ENCODE results near the gene FBXO42.

FBXO42 gene

GRCh38 chr1:16237343-16237830 is 114.9 kb downstream of the FBXO42 start:
- no peak for DNase-seq (ENCODE audit: low spot score)
- no peak for TF ChIP-seq CTCF (IDR thresholded peaks at IDR 0.05; ENCODE audit: extremely low read depth, insufficient read depth, missing control alignments)
- in situ Hi-C loops (cut with MboI; ENCODE audit: low pct_unique_long_range_greater_than_20kb, low sequenced_read_pairs, unreplicated experiment): loop anchor here (25.0 kb wide), 1 partner anchor 375 kb away; the partner anchor contains the start of gene NBPF1

- TF ChIP-seq CTCF (IDR thresholded peaks at IDR 0.05; ENCODE audit: extremely low read depth, insufficient read depth, missing control alignments): no peak
- peak; percentile 97 for DNase-seq (ENCODE audit: low spot score)
Observed at GRCh38 chr1:16236511-16237342, 115.6 kb downstream of the FBXO42 start, which contains the start of gene CPLANE2. TSS of gene CPLANE2 (minus strand) at chr1:16237183. CDS start at chr1:16236742, 441 bp downstream.

GRCh38 chr1:16235944-16236510 is 116.3 kb downstream of the FBXO42 start:
- peak; percentile 33 for TF ChIP-seq CTCF (IDR thresholded peaks at IDR 0.05; ENCODE audit: extremely low read depth, insufficient read depth, missing control alignments)
- in situ Hi-C loops (cut with MboI; ENCODE audit: low pct_unique_long_range_greater_than_20kb, low sequenced_read_pairs, unreplicated experiment): loop anchor here (25.0 kb wide), 1 partner anchor 376 kb away; the partner anchor contains the start of gene NBPF1
- DNase-seq (ENCODE audit: low spot score): peak; percentile 71

More at GRCh38 chr1:16236511-16237342, 115.6 kb downstream of the FBXO42 start, which contains the start of gene CPLANE2:
- in situ Hi-C loops (cut with MboI; ENCODE audit: low pct_unique_long_range_greater_than_20kb, low sequenced_read_pairs, unreplicated experiment): loop anchor here (25.0 kb wide), 1 partner anchor 376 kb away; the partner anchor contains the start of gene NBPF1

- in situ Hi-C loops (cut with MboI; ENCODE audit: low pct_unique_long_range_greater_than_20kb, low sequenced_read_pairs, unreplicated experiment): loop anchor here (25.0 kb wide), 1 partner anchor 377 kb away; the partner anchor contains the start of gene NBPF1
- no peak for DNase-seq (ENCODE audit: low spot score)
- no peak for TF ChIP-seq CTCF (IDR thresholded peaks at IDR 0.05; ENCODE audit: extremely low read depth, insufficient read depth, missing control alignments)
Observed at GRCh38 chr1:16235347-16235746, 116.9 kb downstream of the FBXO42 start.

GRCh38 chr1:16233431-16233830 is 118.8 kb downstream of the FBXO42 start:
- no peak for DNase-seq (ENCODE audit: low spot score)
- TF ChIP-seq CTCF (IDR thresholded peaks at IDR 0.05; ENCODE audit: extremely low read depth, insufficient read depth, missing control alignments): no peak
- in situ Hi-C loops (cut with MboI; ENCODE audit: low pct_unique_long_range_greater_than_20kb, low sequenced_read_pairs, unreplicated experiment): loop anchor here (25.0 kb wide), 1 partner anchor 379 kb away; the partner anchor contains the start of gene NBPF1

- no peak for DNase-seq (ENCODE audit: low spot score)
- in situ Hi-C loops (cut with MboI; ENCODE audit: low pct_unique_long_range_greater_than_20kb, low sequenced_read_pairs, unreplicated experiment): loop anchor here (25.0 kb wide), 1 partner anchor 380 kb away; the partner anchor contains the start of gene NBPF1
- TF ChIP-seq CTCF (IDR thresholded peaks at IDR 0.05; ENCODE audit: extremely low read depth, insufficient read depth, missing control alignments): no peak
Observed at GRCh38 chr1:16232316-16232710, 120.0 kb downstream of the FBXO42 start.
